RWPE2 (cell line): Measurements from ENCODE around the gene AQP6.

Experiments
- ATAC-seq: fragments of 200-7000 bp; cut with Tn5 transposase; 3 replicates; pipeline ENCODE4 v1.9.1; 2021; ENCODE audit warnings: low read depth
- DNase-seq: peaks from one replicate; pipeline ENCODE4 v3.0.0-alpha.2; 2020; ENCODE audit warnings: low spot score
- H3K27ac ChIP-seq: fragments of 450-650 bp; 2 replicates; pipeline ENCODE4 v1.5.1; 2017; ENCODE audit warnings: mild to moderate bottlenecking; ENCODE audit not compliant: poor library complexity, severe bottlenecking
- H3K27me3 ChIP-seq: fragments of 250-450 bp; sonication (Bioruptor Pico); 2 replicates; pipeline ENCODE4 v1.5.1; 2021; ENCODE audit warnings: mild to moderate bottlenecking, moderate library complexity; ENCODE audit not compliant: insufficient read depth, poor library complexity, severe bottlenecking
- H3K36me3 ChIP-seq: fragments of 250-450 bp; sonication (Bioruptor Pico); 2 replicates; pipeline ENCODE4 v1.5.1; 2020; ENCODE audit warnings: low read depth, mild to moderate bottlenecking, moderate library complexity
- H3K4me1 ChIP-seq: fragments of 250-450 bp; sonication (Bioruptor Pico); 2 replicates; pipeline ENCODE4 v1.5.1; 2021; ENCODE audit warnings: mild to moderate bottlenecking, moderate library complexity; ENCODE audit not compliant: insufficient read depth, poor library complexity, severe bottlenecking
- H3K4me3 ChIP-seq: fragments of 250-450 bp; sonication (Bioruptor Pico); 2 replicates; pipeline ENCODE4 v1.5.1; 2021; ENCODE audit warnings: mild to moderate bottlenecking, moderate library complexity; ENCODE audit not compliant: severe bottlenecking
- H3K9me3 ChIP-seq: fragments of 250-450 bp; sonication (Bioruptor Pico); 2 replicates; pipeline ENCODE4 v1.5.1; 2021; ENCODE audit warnings: mild to moderate bottlenecking, moderate library complexity; ENCODE audit not compliant: severe bottlenecking
- TF ChIP-seq, protein P1 (sequence below): fragments of 450-650 bp; IDR thresholded peaks from one replicate; pipeline ENCODE4 v1.5.1; 2017; ENCODE audit warnings: mild to moderate bottlenecking, moderate library complexity; ENCODE audit not compliant: poor library complexity, severe bottlenecking

The AQP6 gene

DNA sequence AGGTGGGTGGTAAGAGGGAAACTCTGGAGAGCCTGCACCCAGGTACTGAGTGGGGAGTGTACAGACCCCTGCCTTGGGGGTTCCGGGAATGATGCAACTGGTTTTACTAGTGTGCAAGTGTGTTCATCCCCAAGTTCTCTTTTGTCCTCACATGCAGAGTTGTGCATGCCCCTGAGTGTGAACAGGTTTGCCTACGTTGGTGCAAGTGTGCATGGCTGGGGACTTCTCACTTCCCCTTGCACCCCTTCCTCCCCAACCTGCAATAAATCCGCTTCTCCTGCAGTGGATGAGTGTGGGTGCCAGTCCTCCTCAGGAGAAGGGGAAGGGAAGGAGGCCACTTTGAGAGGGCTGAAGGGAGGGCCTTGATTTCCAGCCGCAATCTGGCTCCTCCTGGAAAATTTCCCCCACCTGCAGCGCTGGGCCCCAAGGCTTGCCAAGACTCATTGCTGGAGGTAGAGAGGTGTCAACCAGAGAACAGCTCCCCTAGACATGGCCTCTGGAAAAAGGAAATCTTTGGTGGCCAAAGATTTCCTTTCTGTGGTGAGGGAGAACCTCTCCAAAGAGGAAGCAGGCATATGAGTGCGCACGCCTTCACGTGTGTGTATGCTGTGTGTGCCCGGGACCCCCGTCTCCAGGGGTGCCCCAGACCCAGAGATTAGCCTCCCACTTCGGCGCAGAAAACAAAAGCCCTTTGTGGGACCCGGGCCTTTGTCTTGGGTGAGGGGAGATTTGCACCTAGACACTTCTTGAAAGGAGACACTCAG lies 16.7 kb upstream of the AQP6 start:
- Histone ChIP-seq H3K4me3 (no peak overlapping the region), H3K27me3 (no peaks in the 10 kb centered on the region), H3K9me3 (no peaks in the 10 kb centered on the region), H3K4me1 (peaks cover 13% of the 10 kb centered on the region), H3K27ac (no peak overlapping the region), H3K36me3 (no peaks in the 10 kb centered on the region)
- no peak for DNase-seq
- no peak for ATAC-seq
- TF ChIP-seq, protein P1, sequence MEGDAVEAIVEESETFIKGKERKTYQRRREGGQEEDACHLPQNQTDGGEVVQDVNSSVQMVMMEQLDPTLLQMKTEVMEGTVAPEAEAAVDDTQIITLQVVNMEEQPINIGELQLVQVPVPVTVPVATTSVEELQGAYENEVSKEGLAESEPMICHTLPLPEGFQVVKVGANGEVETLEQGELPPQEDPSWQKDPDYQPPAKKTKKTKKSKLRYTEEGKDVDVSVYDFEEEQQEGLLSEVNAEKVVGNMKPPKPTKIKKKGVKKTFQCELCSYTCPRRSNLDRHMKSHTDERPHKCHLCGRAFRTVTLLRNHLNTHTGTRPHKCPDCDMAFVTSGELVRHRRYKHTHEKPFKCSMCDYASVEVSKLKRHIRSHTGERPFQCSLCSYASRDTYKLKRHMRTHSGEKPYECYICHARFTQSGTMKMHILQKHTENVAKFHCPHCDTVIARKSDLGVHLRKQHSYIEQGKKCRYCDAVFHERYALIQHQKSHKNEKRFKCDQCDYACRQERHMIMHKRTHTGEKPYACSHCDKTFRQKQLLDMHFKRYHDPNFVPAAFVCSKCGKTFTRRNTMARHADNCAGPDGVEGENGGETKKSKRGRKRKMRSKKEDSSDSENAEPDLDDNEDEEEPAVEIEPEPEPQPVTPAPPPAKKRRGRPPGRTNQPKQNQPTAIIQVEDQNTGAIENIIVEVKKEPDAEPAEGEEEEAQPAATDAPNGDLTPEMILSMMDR = no peak

DNA sequence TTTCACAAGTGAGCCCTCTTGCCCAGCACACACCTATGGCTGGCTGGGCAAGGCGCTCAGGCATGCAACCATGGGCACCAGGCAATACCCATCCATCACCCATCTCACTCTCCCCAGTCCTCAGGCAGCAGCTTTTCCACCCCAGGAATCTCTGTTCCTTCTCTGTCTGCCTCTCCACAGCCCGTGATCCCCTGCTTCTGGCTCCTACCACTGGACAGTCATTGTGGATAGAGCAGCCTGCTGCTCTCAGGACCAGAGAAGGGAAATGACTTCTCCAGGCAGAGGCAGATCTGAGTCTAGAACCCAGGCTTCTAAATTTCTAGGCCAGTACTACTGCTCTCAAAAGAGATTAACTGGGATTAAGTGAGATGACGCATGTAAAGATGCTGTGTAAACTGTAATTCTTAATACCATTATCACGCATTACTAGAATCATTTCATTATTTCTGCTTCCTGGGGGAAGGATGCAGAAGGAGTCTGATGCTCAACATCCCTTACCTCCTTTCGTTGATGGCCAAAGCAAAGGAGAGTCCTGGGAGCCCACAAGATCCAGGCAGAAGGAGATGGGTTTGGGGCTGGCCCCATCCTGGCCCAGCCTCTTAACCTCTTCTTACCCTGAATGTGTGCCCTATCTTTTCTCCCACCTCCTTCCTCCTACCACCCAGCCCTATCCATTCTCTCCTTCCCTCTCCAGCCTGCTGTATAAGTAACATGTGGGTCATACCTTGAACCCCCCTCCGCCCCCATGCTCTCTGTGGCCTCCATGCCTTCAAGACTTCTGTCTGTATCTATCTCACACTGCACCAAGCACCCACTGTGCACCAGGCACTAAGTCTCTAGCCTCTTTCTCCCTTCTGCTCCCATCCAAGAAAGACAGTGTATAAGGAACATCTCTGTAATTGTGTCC lies 15.8 kb upstream of the AQP6 start:
- DNase-seq (peak; percentile 23), ATAC-seq (no peak)
- Histone ChIP-seq H3K27ac (no peak overlapping the region), H3K36me3 (no peaks in the 10 kb centered on the region), H3K27me3 (no peaks in the 10 kb centered on the region), H3K4me3 (no peak overlapping the region), H3K4me1 (peaks cover 13% of the 10 kb centered on the region), H3K9me3 (no peaks in the 10 kb centered on the region)
- TF ChIP-seq, protein P1 = no peak

DNA sequence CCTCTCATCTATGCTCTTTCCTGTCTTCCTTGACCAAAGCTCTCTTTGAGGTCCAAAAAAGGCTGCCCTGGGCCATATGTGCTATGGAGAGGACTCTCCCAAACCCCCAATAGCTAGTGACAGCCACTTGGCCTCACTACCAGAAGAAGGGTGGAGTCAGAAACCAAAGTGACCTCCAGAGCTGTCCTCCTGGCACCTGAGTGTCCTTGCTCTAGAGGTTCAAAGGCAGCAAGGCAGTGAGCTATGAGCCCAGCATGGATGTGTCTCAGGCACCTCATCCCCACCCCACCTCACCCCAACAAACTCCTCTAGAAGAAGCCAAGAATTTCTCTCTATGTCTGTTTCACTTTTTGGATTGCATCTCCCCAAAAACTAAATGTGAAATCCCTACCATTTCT lies 15.2 kb upstream of the AQP6 start:
- ATAC-seq (no peak), DNase-seq (peak; percentile 11)
- no peaks in the 10 kb centered on the region for H3K9me3 ChIP-seq
- TF ChIP-seq, protein P1 = no peak
- peaks cover 15% of the 10 kb centered on the region for H3K4me1 ChIP-seq
- no peak overlapping the region for H3K27ac ChIP-seq
- H3K36me3 ChIP-seq = no peaks in the 10 kb centered on the region
- no peak overlapping the region for H3K4me3 ChIP-seq
- no peaks in the 10 kb centered on the region for H3K27me3 ChIP-seq

DNA sequence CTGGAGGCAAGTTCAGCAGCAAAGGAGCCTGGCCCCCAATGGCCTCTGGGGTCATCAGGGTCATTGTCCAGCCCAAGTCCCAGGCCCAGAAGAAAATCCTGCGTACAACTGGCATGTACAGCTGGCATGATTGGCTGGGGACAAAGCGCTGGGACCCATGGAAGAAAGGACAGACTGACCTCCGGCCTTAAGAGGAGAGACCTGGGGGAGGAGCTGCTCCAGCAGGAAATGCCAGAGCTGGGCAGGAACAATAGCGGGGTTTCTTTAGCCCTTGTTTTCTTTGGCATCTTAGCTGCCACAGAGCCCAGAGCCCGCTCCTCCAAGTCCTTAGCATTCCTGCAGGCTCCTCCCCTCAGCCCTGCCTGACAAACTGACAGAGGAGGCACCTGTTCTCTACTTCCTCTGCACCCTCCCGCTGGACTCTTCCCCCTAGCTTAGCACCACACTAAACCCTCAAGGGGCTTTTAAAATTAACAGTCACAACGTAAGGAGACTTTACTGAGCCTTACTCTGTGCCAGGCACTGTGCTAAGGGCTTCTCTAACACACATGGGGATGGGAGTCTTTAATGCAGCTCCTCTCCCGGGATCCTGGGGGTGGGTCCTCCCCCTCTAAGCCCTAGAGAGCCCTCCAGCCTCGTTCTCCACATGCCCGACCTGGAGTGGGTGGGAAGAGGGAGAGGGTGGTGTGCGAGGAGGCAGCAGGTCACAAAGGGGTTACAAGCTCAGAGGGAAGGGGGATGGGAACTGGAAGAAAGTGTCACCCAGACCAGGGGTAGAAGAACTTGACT lies 12.9 kb upstream of the AQP6 start:
- Histone ChIP-seq H3K27me3 (no peaks in the 10 kb centered on the region), H3K4me3 (no peak overlapping the region), H3K9me3 (no peaks in the 10 kb centered on the region), H3K4me1 (peaks cover 24% of the 10 kb centered on the region), H3K27ac (peak overlapping the region; percentile 38), H3K36me3 (no peaks in the 10 kb centered on the region)
- TF ChIP-seq, protein P1 = no peak
- peak; percentile 81 for ATAC-seq
- DNase-seq = peak; percentile 72
